ENCODE measurements around the gene LMLN. TPM values are rescaled to one million over a fixed set of nuclear protein-coding genes. Genes with fewer than 3 reads are reported as not detected.

Gene LMLN
- total RNA-seq, 3 donors from 2014 or later = 3.9 to 12.0 (median 5.0) TPM

DNA sequence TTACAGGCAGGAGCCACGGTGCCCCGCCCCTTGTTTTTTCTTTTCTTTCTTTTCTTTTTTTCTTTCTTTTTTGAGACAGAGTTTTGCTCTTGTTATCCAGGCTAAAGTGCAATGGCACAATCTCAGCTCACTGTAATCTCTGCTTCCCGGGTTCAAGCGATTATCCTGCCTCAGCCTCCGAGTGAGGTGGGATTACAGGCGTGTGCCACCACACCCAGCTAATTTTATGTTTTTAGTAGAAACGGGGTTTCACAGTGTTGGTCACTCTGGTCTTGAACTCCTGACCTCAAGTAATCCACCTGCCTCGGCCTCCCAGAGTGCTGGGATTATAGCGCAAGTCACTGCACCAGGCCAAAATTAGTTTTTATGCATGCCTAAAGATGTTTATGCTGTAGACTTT lies 7.6 kb upstream of the LMLN start:
- H3K4me1 ChIP-seq = peaks cover 0 to 4% of the 10 kb centered on the region in 2 donors
- peak overlapping the region in 1 of 2 donors; percentile 6 for H3K27ac ChIP-seq
- no peaks in the 10 kb centered on the region for H3K27me3 ChIP-seq
- TF ChIP-seq POLR2A (IDR thresholded peaks at IDR 0.05) (no peak), POLR2AphosphoS5 (IDR thresholded peaks at IDR 0.05) (no peak)
- TF ChIP-seq, protein P1, sequence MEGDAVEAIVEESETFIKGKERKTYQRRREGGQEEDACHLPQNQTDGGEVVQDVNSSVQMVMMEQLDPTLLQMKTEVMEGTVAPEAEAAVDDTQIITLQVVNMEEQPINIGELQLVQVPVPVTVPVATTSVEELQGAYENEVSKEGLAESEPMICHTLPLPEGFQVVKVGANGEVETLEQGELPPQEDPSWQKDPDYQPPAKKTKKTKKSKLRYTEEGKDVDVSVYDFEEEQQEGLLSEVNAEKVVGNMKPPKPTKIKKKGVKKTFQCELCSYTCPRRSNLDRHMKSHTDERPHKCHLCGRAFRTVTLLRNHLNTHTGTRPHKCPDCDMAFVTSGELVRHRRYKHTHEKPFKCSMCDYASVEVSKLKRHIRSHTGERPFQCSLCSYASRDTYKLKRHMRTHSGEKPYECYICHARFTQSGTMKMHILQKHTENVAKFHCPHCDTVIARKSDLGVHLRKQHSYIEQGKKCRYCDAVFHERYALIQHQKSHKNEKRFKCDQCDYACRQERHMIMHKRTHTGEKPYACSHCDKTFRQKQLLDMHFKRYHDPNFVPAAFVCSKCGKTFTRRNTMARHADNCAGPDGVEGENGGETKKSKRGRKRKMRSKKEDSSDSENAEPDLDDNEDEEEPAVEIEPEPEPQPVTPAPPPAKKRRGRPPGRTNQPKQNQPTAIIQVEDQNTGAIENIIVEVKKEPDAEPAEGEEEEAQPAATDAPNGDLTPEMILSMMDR (IDR thresholded peaks at IDR 0.05) = no peak
- no peak overlapping the region for H3K4me3 ChIP-seq
- DNase-seq (ENCODE audit: low spot score in 2 of 2) = no peak
- intact Hi-C loops (cut with DNase I; ENCODE audit: low total_unique reads) = no loop called here
- H3K9me3 ChIP-seq = no peaks in the 10 kb centered on the region
- no peaks in the 10 kb centered on the region for H3K36me3 ChIP-seq

DNA sequence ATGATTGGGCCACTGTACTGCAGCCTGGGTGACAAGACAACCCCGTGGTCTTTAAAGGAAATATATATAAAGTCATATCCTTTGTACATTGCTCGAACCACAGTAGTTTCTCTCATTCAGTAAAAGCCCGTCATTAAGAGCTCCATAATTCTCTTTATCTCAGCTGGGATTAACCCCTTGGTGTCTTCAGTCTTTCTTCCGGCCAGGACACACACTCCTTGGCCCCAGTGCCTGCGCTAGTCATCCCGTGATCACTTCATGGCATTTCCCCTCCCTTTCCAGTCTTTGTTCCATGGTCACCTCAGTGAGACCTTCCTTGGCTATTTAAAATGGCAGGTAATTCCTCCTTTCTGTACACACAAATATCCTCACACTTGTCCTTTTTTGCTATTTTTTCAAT lies 6.7 kb upstream of the LMLN start:
- Histone ChIP-seq H3K27me3 (no peaks in the 10 kb centered on the region), H3K27ac (peak overlapping the region in 1 of 2 donors; percentile 14), H3K36me3 (no peaks in the 10 kb centered on the region), H3K4me3 (peak overlapping the region in 1 of 3 donors; percentile 1), H3K9me3 (no peaks in the 10 kb centered on the region), H3K4me1 (peaks cover 0 to 4% of the 10 kb centered on the region in 2 donors)
- intact Hi-C loops (cut with DNase I; ENCODE audit: low total_unique reads) = no loop called here
- TF ChIP-seq POLR2A (IDR thresholded peaks at IDR 0.05) = no peak
- no peak for TF ChIP-seq POLR2AphosphoS5 (IDR thresholded peaks at IDR 0.05)
- TF ChIP-seq, protein P1 (IDR thresholded peaks at IDR 0.05) = no peak
- no peak for DNase-seq (ENCODE audit: low spot score in 2 of 2)

DNA sequence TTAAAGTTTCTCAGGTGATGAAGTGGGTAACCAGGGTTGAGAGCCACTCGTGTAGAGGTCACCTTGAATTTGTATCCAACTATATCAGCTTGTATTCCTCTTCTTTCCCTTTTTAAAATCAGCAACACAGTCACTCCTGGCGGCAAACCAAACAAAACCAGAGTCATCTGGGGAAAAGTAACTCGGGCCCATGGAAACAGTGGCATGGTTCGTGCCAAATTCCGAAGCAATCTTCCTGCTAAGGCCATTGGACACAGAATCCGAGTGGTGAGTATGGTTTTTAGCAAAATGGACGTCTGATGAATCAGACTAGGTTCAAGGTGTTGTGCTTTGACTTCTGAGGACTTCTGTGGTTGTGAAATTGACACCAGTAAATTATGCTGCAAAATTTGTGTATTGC lies 6.1 kb upstream of the LMLN start:
- intact Hi-C loops (cut with DNase I; ENCODE audit: low total_unique reads) = no loop called here
- Histone ChIP-seq H3K4me1 (peaks cover 0 to 4% of the 10 kb centered on the region in 2 donors), H3K36me3 (no peaks in the 10 kb centered on the region), H3K9me3 (no peaks in the 10 kb centered on the region), H3K27me3 (no peaks in the 10 kb centered on the region), H3K4me3 (no peak overlapping the region), H3K27ac (peak overlapping the region in 1 of 2 donors; percentile 14)
- TF ChIP-seq, protein P1 (IDR thresholded peaks at IDR 0.05) = no peak
- TF ChIP-seq POLR2A (IDR thresholded peaks at IDR 0.05) = no peak
- no peak for TF ChIP-seq POLR2AphosphoS5 (IDR thresholded peaks at IDR 0.05)
- DNase-seq (ENCODE audit: low spot score in 2 of 2) = no peak

DNA sequence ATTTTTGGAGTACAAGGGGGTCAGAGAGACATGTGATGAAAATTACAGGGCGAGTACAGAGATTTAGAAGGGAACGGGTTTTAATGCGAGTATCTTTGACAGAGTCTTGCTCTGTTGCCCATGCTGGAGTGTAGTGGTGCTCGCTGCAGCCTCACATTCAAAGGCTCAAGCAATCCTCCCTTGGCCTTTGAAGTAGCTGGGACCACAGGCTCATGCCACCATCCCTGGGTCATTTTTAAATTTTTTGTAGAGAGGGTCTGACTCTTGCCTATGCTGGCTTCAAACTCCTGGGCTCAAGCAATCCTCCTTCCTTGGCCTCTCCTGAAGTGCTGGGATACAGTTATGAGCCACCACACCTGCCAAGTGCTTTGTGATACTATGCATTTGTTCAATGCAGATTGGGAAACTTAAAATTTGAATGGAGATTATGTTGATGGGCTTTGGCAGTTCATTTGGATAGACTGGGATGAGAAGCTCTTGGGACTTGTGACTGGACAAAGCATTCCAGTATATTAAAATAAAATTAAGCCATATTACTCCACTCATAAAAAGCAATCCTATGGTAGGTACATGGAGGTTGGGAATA lies 4.0 kb upstream of the LMLN start:
- intact Hi-C loops (cut with DNase I; ENCODE audit: low total_unique reads) = no loop called here
- H3K4me1 ChIP-seq = peaks cover 3 to 4% of the 10 kb centered on the region in 2 donors

DNA sequence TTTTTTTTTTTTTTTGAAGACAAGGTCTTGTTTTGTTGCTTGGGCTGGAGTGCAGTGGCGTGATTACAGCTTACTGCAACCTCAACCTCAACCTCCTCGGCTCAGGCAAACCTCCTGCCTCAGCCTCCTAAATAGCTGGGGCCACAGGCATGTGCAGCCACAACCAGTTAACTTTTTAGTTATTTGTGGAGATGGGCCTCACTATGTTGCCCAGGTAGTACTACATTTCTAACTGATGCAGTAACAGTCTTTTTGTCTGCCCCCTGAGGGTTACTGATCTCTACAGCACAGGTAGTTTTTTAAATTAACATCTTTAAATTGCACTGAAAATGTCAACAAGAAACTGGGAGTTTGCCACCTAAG lies 3.4 kb upstream of the LMLN start:
- Histone ChIP-seq H3K27me3 (no peaks in the 10 kb centered on the region), H3K4me3 (no peak overlapping the region), H3K36me3 (no peaks in the 10 kb centered on the region), H3K27ac (peak overlapping the region; percentile 84 to 88), H3K9me3 (no peaks in the 10 kb centered on the region), H3K4me1 (peaks cover under 1 to 9% of the 10 kb centered on the region in 2 donors)
- DNase-seq (ENCODE audit: low spot score in 2 of 2) = no peak
- TF ChIP-seq POLR2A (IDR thresholded peaks at IDR 0.05) (no peak), POLR2AphosphoS5 (IDR thresholded peaks at IDR 0.05) (no peak)
- TF ChIP-seq, protein P1 (IDR thresholded peaks at IDR 0.05) = no peak
- intact Hi-C loops (cut with DNase I; ENCODE audit: low total_unique reads) = no loop called here

More for the DNA sequence above, 4.0 kb upstream of the LMLN start:
- no peaks in the 10 kb centered on the region for H3K36me3 ChIP-seq
- peak overlapping the region in 1 of 2 donors; percentile 84 for H3K27ac ChIP-seq
- H3K4me3 ChIP-seq = no peak overlapping the region
- H3K27me3 ChIP-seq = no peaks in the 10 kb centered on the region
- no peaks in the 10 kb centered on the region for H3K9me3 ChIP-seq
- TF ChIP-seq POLR2AphosphoS5 (IDR thresholded peaks at IDR 0.05) (no peak), POLR2A (IDR thresholded peaks at IDR 0.05) (no peak)
- TF ChIP-seq, protein P1 (IDR thresholded peaks at IDR 0.05) = no peak
- DNase-seq (ENCODE audit: low spot score in 2 of 2) = no peak

All from breast epithelium (tissue), 4 donors.